ENCODE data around the gene CPEB3. TPM values are rescaled to one million over a fixed set of nuclear protein-coding genes. Genes with fewer than 3 reads are reported as not detected.

CPEB3 gene
- total RNA-seq, 2 experiments from 2014 or later: 2.3 to 2.4 TPM

DNA sequence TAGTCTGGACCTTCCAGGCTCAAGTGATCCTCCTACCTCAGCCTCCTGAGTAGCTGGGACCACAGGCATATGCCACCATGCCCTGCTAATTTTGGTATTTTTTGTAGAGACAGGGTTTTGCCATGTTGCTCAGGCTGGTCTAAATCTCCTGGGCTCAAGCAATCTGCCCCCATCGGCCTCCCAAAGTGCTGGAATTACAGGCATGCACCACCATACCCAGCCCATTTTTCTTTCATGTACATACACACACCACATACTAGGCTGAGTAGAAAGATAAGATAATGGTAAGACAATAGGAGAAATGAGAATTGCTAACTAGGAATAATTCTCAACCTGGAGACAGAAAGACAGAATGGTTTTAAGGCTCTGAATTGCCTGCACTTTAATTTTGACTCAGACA, 83.8 kb downstream of the CPEB3 start:
- no peaks in the 10 kb centered on the region for H3K9me3 Mint-ChIP-seq (ENCODE audit: insufficient read depth)
- POLR2A ChIA-PET: no interaction called here
- H3K36me3 Mint-ChIP-seq (ENCODE audit: low read depth): peaks cover 3% of the 10 kb centered on the region
- no peaks in the 10 kb centered on the region for H3K27me3 Mint-ChIP-seq (ENCODE audit: low read depth)
- H3K27ac Mint-ChIP-seq: no peak overlapping the region
- H3K4me3 Mint-ChIP-seq: no peak overlapping the region
- ATAC-seq (no peak), DNase-seq (no peak)
- CTCF ChIA-PET: no interaction called here
- peaks cover 8% of the 10 kb centered on the region for H3K4me1 Mint-ChIP-seq (ENCODE audit: low read depth)

DNA sequence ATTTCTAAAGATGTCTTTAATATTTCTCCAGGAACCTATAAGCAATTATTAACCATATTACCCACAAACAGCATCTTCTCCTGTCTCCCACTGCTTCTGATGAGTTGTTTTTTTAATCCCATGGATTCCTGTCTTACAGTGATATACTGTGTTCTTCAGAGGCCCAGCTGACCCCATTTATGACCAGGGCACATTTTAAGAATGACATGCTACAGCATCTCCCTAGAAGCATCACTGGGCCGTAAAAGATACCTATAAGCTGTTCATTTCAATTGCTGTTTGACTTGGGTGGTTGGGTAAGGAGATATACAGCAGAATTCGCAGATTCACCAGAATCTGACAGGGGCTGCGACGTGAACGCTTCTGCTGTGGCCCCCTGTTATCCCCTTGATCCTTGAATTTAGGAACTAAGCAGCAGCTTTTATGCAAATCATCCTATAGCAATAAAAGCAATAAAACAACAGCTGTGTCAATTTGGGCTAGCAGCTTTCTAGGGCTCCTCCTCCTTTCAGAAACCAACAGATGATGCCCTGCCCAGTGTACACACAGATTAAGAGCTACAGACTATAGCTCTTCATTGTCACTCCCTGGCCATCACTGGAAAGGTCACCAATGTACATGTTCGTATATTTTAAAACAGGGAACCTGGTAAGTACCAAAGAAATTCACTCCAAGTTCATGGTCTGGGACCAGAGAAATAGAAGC, 86.8 kb downstream of the CPEB3 start:
- no peak overlapping the region for H3K4me3 Mint-ChIP-seq
- POLR2A ChIA-PET: interaction anchor here (0.8 kb wide), 1 partner anchor 87 kb away, joined by 3 read pairs; the partner anchor contains the start of genes CPEB3 and MARCHF5
- ATAC-seq (no peak), DNase-seq (no peak)
- H3K36me3 Mint-ChIP-seq (ENCODE audit: low read depth): peaks cover 3% of the 10 kb centered on the region
- no peaks in the 10 kb centered on the region for H3K9me3 Mint-ChIP-seq (ENCODE audit: insufficient read depth)
- no peaks in the 10 kb centered on the region for H3K4me1 Mint-ChIP-seq (ENCODE audit: low read depth)
- no peak overlapping the region for H3K27ac Mint-ChIP-seq
- H3K27me3 Mint-ChIP-seq (ENCODE audit: low read depth): no peaks in the 10 kb centered on the region
- CTCF ChIA-PET: interaction anchor here (0.9 to 1.1 kb wide), 2 partner anchors 10 to 87 kb away, joined by 3 to 4 read pairs; partner anchors contain the start of genes CPEB3 and MARCHF5

DNA sequence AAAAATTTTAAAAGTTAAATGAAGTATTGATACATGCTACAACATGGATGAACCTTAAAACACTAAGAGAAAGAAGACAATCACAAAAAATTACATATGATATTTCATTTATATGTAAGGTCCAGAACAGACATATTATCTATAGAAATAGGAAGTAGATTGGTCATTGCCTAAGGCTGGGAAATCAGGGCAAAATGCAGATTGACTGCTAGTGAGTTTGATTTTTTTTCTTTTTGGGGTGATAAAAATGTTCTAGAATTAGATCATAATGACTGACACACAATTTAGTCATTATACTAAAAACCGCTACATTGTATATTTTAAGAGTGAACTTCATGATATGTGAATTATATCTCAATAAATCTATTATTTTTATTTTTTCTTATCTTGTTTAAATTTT, 88.3 kb downstream of the CPEB3 start:
- CTCF ChIA-PET: interaction anchor here (0.7 kb wide), 1 partner anchor 340 kb away, joined by 3 read pairs; no protein-coding TSS in a partner anchor
- no peaks in the 10 kb centered on the region for H3K9me3 Mint-ChIP-seq (ENCODE audit: insufficient read depth)
- no peak overlapping the region for H3K27ac Mint-ChIP-seq
- peaks cover 3% of the 10 kb centered on the region for H3K36me3 Mint-ChIP-seq (ENCODE audit: low read depth)
- POLR2A ChIA-PET: no interaction called here
- H3K27me3 Mint-ChIP-seq (ENCODE audit: low read depth): no peaks in the 10 kb centered on the region
- ATAC-seq (no peak), DNase-seq (no peak)
- no peaks in the 10 kb centered on the region for H3K4me1 Mint-ChIP-seq (ENCODE audit: low read depth)
- H3K4me3 Mint-ChIP-seq: no peak overlapping the region

DNA sequence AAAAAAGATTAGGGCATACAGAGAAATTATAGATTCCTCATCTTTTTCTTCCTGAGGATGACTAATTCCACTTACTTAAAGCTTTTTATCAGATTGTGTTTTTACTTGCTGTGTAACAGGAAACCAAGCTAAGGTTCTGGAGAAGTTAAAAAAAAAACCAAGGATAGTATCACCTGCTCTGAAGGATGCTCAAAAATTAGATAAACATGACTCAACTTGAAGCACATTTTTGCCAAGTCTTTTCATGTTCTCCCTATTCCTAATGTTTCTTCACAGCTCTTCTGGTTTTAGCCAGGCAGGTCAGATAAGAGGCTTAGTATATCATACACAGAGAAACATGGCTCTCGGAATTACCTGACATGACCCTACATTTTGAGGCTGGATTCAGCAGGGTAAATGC, 90.3 kb downstream of the CPEB3 start:
- no peaks in the 10 kb centered on the region for H3K36me3 Mint-ChIP-seq (ENCODE audit: low read depth)
- H3K9me3 Mint-ChIP-seq (ENCODE audit: insufficient read depth): no peaks in the 10 kb centered on the region
- H3K4me3 Mint-ChIP-seq: no peak overlapping the region
- no peak overlapping the region for H3K27ac Mint-ChIP-seq
- POLR2A ChIA-PET: no interaction called here
- no peaks in the 10 kb centered on the region for H3K4me1 Mint-ChIP-seq (ENCODE audit: low read depth)
- H3K27me3 Mint-ChIP-seq (ENCODE audit: low read depth): no peaks in the 10 kb centered on the region
- ATAC-seq (no peak), DNase-seq (no peak)
- CTCF ChIA-PET: no interaction called here

DNA sequence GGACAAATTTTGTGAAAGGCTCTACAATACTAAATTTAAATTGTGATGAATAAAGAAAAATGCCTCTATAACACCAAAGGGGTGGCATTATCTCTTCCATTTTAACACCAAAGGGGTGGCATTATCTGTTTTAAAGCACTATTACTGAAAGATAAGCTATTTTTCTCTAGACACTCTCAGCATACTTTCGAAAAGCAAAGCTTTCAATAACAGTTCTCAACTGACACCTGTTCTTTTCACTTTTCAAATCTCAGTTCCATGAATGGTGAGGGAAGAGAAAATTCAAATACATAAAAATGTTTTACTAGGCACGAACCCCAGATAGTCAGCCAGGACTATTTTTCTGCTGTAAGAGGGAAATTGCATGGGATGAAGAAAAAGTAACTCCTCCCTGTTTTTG, 103.8 kb downstream of the CPEB3 start:
- Mint-ChIP-seq H3K27me3 (ENCODE audit: low read depth) (no peaks in the 10 kb centered on the region), H3K4me3 (no peak overlapping the region), H3K27ac (no peak overlapping the region), H3K36me3 (ENCODE audit: low read depth) (no peaks in the 10 kb centered on the region), H3K4me1 (ENCODE audit: low read depth) (no peaks in the 10 kb centered on the region), H3K9me3 (ENCODE audit: insufficient read depth) (no peaks in the 10 kb centered on the region)
- CTCF ChIA-PET: no interaction called here
- ATAC-seq: no peak
- POLR2A ChIA-PET: no interaction called here
- no peak for DNase-seq

DNA sequence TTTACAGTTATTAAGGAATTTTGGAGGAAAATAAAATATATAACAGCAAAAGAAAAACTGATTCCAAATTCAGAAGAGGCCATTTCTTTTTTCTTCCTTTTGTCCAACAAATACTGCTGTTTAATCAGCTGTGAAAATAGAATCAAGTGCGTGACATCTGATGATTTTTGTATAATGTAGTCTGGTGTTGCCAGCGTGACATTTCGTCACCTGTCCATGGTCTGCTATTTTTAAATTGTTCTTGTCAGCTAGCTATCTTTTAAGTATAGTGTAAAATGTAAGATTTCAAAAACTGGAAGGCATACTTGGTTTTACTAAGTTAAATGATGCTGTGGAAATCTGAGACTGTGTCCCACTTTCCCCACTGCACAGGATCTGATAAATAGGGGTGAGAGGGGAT, 105.9 kb downstream of the CPEB3 start:
- no peaks in the 10 kb centered on the region for H3K36me3 Mint-ChIP-seq (ENCODE audit: low read depth)
- no peaks in the 10 kb centered on the region for H3K4me1 Mint-ChIP-seq (ENCODE audit: low read depth)
- DNase-seq: no peak
- no peaks in the 10 kb centered on the region for H3K9me3 Mint-ChIP-seq (ENCODE audit: insufficient read depth)
- POLR2A ChIA-PET: no interaction called here
- CTCF ChIA-PET: no interaction called here
- H3K27ac Mint-ChIP-seq: no peak overlapping the region
- no peaks in the 10 kb centered on the region for H3K27me3 Mint-ChIP-seq (ENCODE audit: low read depth)
- ATAC-seq: no peak
- no peak overlapping the region for H3K4me3 Mint-ChIP-seq

DNA sequence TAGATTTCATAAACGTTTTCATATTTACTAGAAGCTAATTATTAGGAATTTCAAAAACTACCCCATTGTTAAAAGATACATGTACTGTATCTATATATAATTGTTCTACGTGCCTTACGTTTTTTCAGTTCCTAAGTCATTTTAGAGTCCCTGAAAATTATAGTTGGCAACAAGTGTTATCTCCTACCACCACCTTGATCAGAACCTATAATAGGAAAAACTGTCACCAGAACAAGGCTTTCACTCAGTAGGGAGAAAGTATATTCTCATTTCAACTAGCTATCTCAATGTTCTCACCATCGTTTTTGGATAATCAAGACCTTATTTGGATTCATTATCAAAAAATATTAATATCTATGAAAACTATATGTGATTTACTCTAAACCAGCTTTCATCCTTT, 107.7 kb downstream of the CPEB3 start:
- H3K27me3 Mint-ChIP-seq (ENCODE audit: low read depth): no peaks in the 10 kb centered on the region
- H3K4me3 Mint-ChIP-seq: no peak overlapping the region
- ChIA-PET CTCF (no interaction called here), POLR2A (no interaction called here)
- ATAC-seq (no peak), DNase-seq (no peak)
- no peak overlapping the region for H3K27ac Mint-ChIP-seq
- no peaks in the 10 kb centered on the region for H3K4me1 Mint-ChIP-seq (ENCODE audit: low read depth)
- no peaks in the 10 kb centered on the region for H3K36me3 Mint-ChIP-seq (ENCODE audit: low read depth)
- no peaks in the 10 kb centered on the region for H3K9me3 Mint-ChIP-seq (ENCODE audit: insufficient read depth)

DNA sequence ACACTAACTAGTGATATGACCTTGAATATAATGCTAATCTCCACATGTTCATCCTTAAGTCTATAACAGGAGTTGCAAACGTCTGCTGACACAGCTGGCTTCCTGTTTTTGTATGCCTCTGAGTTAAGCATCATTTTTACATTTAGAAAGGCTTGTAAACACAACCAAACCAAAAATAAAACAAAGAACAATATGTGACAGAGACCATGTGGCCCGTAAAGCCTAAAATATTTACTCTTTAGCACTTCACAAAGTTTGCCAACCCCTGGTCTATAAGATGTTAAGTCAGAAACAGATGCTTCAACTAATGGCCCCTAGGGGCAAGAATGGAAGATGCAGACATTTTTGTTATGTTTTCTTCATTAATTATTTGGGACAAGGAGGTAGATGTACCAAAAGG, 109.3 kb downstream of the CPEB3 start:
- no peaks in the 10 kb centered on the region for H3K9me3 Mint-ChIP-seq (ENCODE audit: insufficient read depth)
- no peaks in the 10 kb centered on the region for H3K27me3 Mint-ChIP-seq (ENCODE audit: low read depth)
- H3K27ac Mint-ChIP-seq: no peak overlapping the region
- no peak overlapping the region for H3K4me3 Mint-ChIP-seq
- no peaks in the 10 kb centered on the region for H3K4me1 Mint-ChIP-seq (ENCODE audit: low read depth)
- ATAC-seq (no peak), DNase-seq (no peak)
- H3K36me3 Mint-ChIP-seq (ENCODE audit: low read depth): no peaks in the 10 kb centered on the region
- CTCF ChIA-PET: interaction anchor here (0.7 to 1.5 kb wide), 2 partner anchors 16 to 27 kb away, joined by 3 to 4 read pairs; no protein-coding TSS in a partner anchor
- POLR2A ChIA-PET: no interaction called here

DNA sequence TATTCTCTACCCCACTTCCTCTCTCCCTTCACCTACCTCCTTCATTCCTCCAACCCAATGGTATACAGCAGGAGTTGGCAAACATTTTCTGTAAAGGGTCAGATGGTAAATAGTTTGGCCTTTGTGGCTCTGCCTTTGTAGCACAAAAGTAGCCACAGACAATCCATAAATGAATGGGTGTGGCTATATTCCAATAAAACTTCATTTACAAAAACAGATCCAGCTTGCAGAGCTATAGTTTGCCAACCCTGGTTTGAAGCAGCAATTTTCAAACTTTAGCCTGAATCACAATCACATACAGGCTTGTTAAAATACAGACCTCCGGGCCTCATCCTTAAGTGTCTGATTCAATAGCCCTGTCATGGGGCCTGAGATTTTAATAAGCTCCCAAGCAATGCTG, 110.5 kb downstream of the CPEB3 start:
- ATAC-seq (no peak), DNase-seq (no peak)
- Mint-ChIP-seq H3K4me1 (ENCODE audit: low read depth) (no peaks in the 10 kb centered on the region), H3K36me3 (ENCODE audit: low read depth) (no peaks in the 10 kb centered on the region), H3K9me3 (ENCODE audit: insufficient read depth) (no peaks in the 10 kb centered on the region), H3K4me3 (no peak overlapping the region), H3K27ac (no peak overlapping the region), H3K27me3 (ENCODE audit: low read depth) (no peaks in the 10 kb centered on the region)
- POLR2A ChIA-PET: no interaction called here
- CTCF ChIA-PET: interaction anchor here (1.5 kb wide), 1 partner anchor 28 kb away, joined by 4 read pairs; no protein-coding TSS in a partner anchor

DNA sequence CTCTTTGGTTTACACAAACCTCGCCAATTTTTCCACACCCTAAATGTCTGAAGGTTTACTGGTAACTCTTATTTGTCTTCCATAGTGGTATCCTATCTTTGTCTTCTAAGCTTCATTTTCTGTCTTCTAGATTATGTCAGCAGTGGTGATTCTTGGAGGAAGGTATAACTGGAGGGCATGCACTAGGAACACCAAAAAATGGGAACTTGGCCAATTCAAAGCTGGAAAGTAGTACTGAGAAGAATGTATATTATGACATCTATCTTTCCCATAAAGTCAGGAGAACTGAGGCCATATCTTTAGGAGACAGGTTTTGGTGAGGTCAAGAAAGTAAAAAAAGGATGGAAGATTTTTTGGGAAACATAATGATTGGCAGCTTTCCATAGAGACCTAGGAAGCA, 113.3 kb downstream of the CPEB3 start:
- no peak for ATAC-seq
- H3K4me1 Mint-ChIP-seq (ENCODE audit: low read depth): no peaks in the 10 kb centered on the region
- H3K9me3 Mint-ChIP-seq (ENCODE audit: insufficient read depth): no peaks in the 10 kb centered on the region
- no peaks in the 10 kb centered on the region for H3K27me3 Mint-ChIP-seq (ENCODE audit: low read depth)
- CTCF ChIA-PET: no interaction called here
- no peak overlapping the region for H3K4me3 Mint-ChIP-seq
- H3K36me3 Mint-ChIP-seq (ENCODE audit: low read depth): no peaks in the 10 kb centered on the region
- POLR2A ChIA-PET: interaction anchor here (0.6 to 0.8 kb wide), 2 partner anchors 87 to 243 kb away, joined by 3 read pairs; no protein-coding TSS in a partner anchor
- no peak overlapping the region for H3K27ac Mint-ChIP-seq
- no peak for DNase-seq

DNA sequence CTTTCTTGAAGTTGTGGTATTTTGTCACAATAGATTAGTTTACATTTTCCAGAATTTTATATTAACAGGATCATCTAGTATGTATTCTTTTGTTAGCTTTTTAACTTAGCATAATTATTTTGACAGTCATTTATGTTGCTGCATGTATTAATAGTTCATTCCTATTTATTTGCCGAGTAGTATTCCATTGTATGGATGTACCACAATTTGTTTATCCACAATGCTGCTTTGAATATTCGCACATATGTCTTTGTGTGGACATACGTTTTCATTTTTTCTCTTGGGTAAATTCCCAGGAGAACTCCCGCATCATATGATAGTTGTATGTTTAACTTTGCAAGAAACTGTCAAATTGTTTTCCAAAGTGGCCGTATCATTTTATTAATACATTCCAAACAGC, 115.7 kb downstream of the CPEB3 start:
- POLR2A ChIA-PET: no interaction called here
- no peaks in the 10 kb centered on the region for H3K27me3 Mint-ChIP-seq (ENCODE audit: low read depth)
- CTCF ChIA-PET: no interaction called here
- no peak for ATAC-seq
- H3K4me1 Mint-ChIP-seq (ENCODE audit: low read depth): no peaks in the 10 kb centered on the region
- no peaks in the 10 kb centered on the region for H3K36me3 Mint-ChIP-seq (ENCODE audit: low read depth)
- no peaks in the 10 kb centered on the region for H3K9me3 Mint-ChIP-seq (ENCODE audit: insufficient read depth)
- no peak for DNase-seq
- H3K27ac Mint-ChIP-seq: no peak overlapping the region
- no peak overlapping the region for H3K4me3 Mint-ChIP-seq

DNA sequence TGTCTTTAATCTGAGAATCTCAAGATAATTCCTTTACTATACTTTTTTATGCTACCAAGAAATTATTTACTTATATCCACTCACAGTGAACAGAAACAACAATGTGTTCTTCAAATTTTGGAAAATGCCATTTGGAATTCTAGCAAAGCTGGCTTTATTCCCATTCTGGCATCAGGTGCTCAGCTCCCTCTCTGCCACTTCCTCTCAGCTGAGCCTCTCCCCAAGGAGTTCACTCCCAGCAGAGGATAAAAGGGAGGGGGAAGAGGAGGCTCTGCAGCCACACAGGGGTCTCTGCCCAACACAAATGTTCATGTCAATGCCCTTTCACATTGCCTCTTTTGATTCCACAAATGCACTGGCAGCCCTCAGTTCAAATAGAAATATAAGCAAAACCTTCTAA, 116.9 kb downstream of the CPEB3 start:
- ATAC-seq: no peak
- POLR2A ChIA-PET: no interaction called here

More for the DNA sequence above, 116.9 kb downstream of the CPEB3 start:
- H3K27me3 Mint-ChIP-seq (ENCODE audit: low read depth): no peaks in the 10 kb centered on the region
- CTCF ChIA-PET: no interaction called here
- no peak overlapping the region for H3K4me3 Mint-ChIP-seq
- H3K36me3 Mint-ChIP-seq (ENCODE audit: low read depth): peaks cover 5% of the 10 kb centered on the region
- no peaks in the 10 kb centered on the region for H3K9me3 Mint-ChIP-seq (ENCODE audit: insufficient read depth)
- no peak for DNase-seq
- no peaks in the 10 kb centered on the region for H3K4me1 Mint-ChIP-seq (ENCODE audit: low read depth)
- H3K27ac Mint-ChIP-seq: no peak overlapping the region

All from activated CD8-positive, alpha-beta T cell treated with anti-CD3 and anti-CD28 coated beads, Interleukin-2, amount 10 ng/mL, durations not matched to agents 7 days and 5 days (primary cell).